Measurements from ENCODE around the gene ANKRD12. TPM values are rescaled to one million over a fixed set of nuclear protein-coding genes. Genes with fewer than 3 reads are reported as not detected.

Gene ANKRD12
- total RNA-seq, 2 experiments from 2014 or later, result 160 to 164 TPM

- CTCF ChIA-PET, result no interaction called here
- no peaks in the 10 kb centered on the region for H3K9me3 Mint-ChIP-seq
- Histone ChIP-seq H3K36me3 (ENCODE audit: insufficient read depth, low read length) (peaks cover 53% of the 10 kb centered on the region), H3K9me3 (ENCODE audit: control insufficient read depth in 1 of 2, insufficient read depth in 1 of 2, low read length in 2 of 2) (no peaks in the 10 kb centered on the region), H3K27me3 (ENCODE audit: control insufficient read depth in 1 of 2, insufficient read depth in 2 of 2, low read length in 2 of 2) (no peaks in the 10 kb centered on the region), H3K4me3 (ENCODE audit: low read length) (no peak overlapping the region), H3K27ac (ENCODE audit: low read depth in 1 of 2, low read length in 2 of 2) (no peak overlapping the region), H3K4me1 (ENCODE audit: insufficient read depth, low read length) (no peaks in the 10 kb centered on the region)
- DNase-seq, result no peak
- POLR2A ChIA-PET, result no interaction called here
- H3K4me3 Mint-ChIP-seq, result no peak overlapping the region
- peaks cover 5% of the 10 kb centered on the region for H3K4me1 Mint-ChIP-seq (ENCODE audit: low read depth)
- H3K27me3 Mint-ChIP-seq, result no peaks in the 10 kb centered on the region
- TF ChIP-seq CTCF (IDR thresholded peaks at IDR 0.05), result no peak
- H3K36me3 Mint-ChIP-seq (ENCODE audit: low read depth), result peaks cover 81% of the 10 kb centered on the region
- intact Hi-C loops (cut with DNase I, micrococcal nuclease), result no loop called here
- no peak for ATAC-seq (ENCODE audit: poor library complexity)
- no peak overlapping the region for H3K27ac Mint-ChIP-seq
These were observed 106.4 kb downstream of the ANKRD12 start for GRCh38 chr18:9243029-9243428.

- H3K9me3 ChIP-seq (ENCODE audit: control insufficient read depth in 1 of 2, insufficient read depth in 1 of 2, low read length in 2 of 2), result no peaks in the 10 kb centered on the region
- no peaks in the 10 kb centered on the region for H3K4me1 ChIP-seq (ENCODE audit: insufficient read depth, low read length)
- no peak for TF ChIP-seq CTCF (IDR thresholded peaks at IDR 0.05)
- no peak overlapping the region for H3K27ac ChIP-seq (ENCODE audit: low read depth in 1 of 2, low read length in 2 of 2)
- no peak overlapping the region for H3K4me3 ChIP-seq (ENCODE audit: low read length)
- ChIA-PET POLR2A (no interaction called here), CTCF (no interaction called here)
- Mint-ChIP-seq H3K4me1 (ENCODE audit: low read depth) (peaks cover 5% of the 10 kb centered on the region), H3K36me3 (ENCODE audit: low read depth) (peaks cover 82% of the 10 kb centered on the region), H3K27ac (no peak overlapping the region), H3K27me3 (no peaks in the 10 kb centered on the region), H3K4me3 (no peak overlapping the region), H3K9me3 (no peaks in the 10 kb centered on the region)
- ATAC-seq (ENCODE audit: poor library complexity) (no peak), DNase-seq (no peak)
- peaks cover 42% of the 10 kb centered on the region for H3K36me3 ChIP-seq (ENCODE audit: insufficient read depth, low read length)
- intact Hi-C loops (cut with DNase I, micrococcal nuclease), result no loop called here
- H3K27me3 ChIP-seq (ENCODE audit: control insufficient read depth in 1 of 2, insufficient read depth in 2 of 2, low read length in 2 of 2), result no peaks in the 10 kb centered on the region
These were observed 107.8 kb downstream of the ANKRD12 start for GRCh38 chr18:9244376-9244775.

GRCh38 chr18:9248661-9249060 lies 112.1 kb downstream of the ANKRD12 start:
- no peaks in the 10 kb centered on the region for H3K27me3 Mint-ChIP-seq
- H3K4me3 Mint-ChIP-seq, result no peak overlapping the region
- ChIA-PET CTCF (no interaction called here), POLR2A (no interaction called here)
- peaks cover 90% of the 10 kb centered on the region for H3K36me3 Mint-ChIP-seq (ENCODE audit: low read depth)
- DNase-seq (no peak), ATAC-seq (ENCODE audit: poor library complexity) (no peak)
- H3K27ac Mint-ChIP-seq, result no peak overlapping the region
- peaks cover 8% of the 10 kb centered on the region for H3K9me3 Mint-ChIP-seq
- H3K27me3 ChIP-seq (ENCODE audit: control insufficient read depth in 1 of 2, insufficient read depth in 2 of 2, low read length in 2 of 2), result no peaks in the 10 kb centered on the region
- H3K9me3 ChIP-seq (ENCODE audit: control insufficient read depth in 1 of 2, insufficient read depth in 1 of 2, low read length in 2 of 2), result no peaks in the 10 kb centered on the region
- no peak for TF ChIP-seq CTCF (IDR thresholded peaks at IDR 0.05)
- intact Hi-C loops (cut with DNase I, micrococcal nuclease), result no loop called here
- H3K27ac ChIP-seq (ENCODE audit: low read depth in 1 of 2, low read length in 2 of 2), result no peak overlapping the region
- no peak overlapping the region for H3K4me3 ChIP-seq (ENCODE audit: low read length)
- H3K4me1 Mint-ChIP-seq (ENCODE audit: low read depth), result no peaks in the 10 kb centered on the region
- peaks cover 34% of the 10 kb centered on the region for H3K36me3 ChIP-seq (ENCODE audit: insufficient read depth, low read length)
- no peaks in the 10 kb centered on the region for H3K4me1 ChIP-seq (ENCODE audit: insufficient read depth, low read length)

Data from CD4-positive, alpha-beta T cell (primary cell).